ENCODE data around the gene SLCO2A1.

- TF ChIP-seq YY1 (IDR thresholded peaks at IDR 0.05; ENCODE audit: insufficient read depth, insufficient read length) (no peak), SUZ12 (IDR thresholded peaks at IDR 0.05; ENCODE audit: extremely low read depth, insufficient read depth, insufficient read length) (no peak)
Observed at GRCh38 chr3:134040066-134040465, 10.3 kb upstream of the SLCO2A1 start.

All from NT2/D1 (cell line).